AG08396 (cell line): ENCODE measurements around the gene TMIGD2.

Source experiments
- DNase-seq: peaks from one replicate; pipeline ENCODE4 v3.0.0; 2012; ENCODE audit warnings: low spot score, mixed read lengths

Gene TMIGD2

DNA sequence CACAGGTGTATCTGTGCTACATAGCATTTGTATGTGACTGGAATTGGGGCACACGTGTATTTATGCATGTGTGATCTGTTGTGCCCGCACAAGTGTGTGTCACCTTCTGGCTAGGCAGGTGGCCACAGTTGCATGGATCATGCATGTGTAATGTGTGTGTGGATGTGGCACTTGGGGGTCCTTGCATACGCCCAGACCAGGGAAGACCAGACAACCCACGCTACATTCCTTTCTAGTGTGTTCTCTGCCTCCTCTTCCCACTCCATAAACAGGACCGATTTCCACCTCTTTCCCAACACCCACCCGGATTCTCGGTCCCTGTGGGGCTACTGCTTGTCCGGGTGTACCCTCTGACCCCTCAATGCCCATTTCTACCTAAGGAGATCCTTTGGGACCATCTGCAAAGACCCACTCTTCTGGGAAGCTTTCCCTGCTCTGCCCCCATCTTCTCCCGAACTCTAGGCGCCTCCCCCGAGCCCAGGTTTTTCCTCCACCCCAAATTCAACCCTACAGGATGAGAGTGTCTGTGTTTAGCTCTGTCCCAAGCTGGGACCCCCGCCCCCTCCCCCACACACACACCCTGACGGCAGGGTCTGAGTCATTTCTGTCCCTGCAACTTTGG lies 24.1 kb upstream of the TMIGD2 start:
- DNase-seq, result no peak

DNA sequence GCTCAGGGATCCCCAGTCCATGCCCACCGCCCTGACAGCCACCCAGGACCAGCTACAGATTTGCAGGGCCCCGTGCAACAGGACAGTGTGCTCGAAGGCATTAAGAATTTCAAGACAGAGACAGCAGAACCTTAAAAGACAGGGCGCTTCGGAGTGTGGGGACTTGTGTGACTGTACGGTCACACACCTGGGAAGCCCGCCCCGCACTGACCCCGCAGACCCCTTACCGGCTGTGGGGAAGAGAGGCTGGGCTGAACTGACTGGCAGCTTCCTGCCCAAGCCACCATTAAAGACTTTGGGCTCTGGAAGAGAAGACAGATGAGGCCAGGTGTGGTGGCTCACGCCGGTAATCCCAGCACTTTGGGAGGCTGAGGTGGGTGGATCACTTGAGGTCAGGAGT lies 22.0 kb upstream of the TMIGD2 start:
- no peak for DNase-seq

- no peak for DNase-seq
Observed at GRCh38 chr19:4323692-4324091, 21.5 kb upstream of the TMIGD2 start.

DNA sequence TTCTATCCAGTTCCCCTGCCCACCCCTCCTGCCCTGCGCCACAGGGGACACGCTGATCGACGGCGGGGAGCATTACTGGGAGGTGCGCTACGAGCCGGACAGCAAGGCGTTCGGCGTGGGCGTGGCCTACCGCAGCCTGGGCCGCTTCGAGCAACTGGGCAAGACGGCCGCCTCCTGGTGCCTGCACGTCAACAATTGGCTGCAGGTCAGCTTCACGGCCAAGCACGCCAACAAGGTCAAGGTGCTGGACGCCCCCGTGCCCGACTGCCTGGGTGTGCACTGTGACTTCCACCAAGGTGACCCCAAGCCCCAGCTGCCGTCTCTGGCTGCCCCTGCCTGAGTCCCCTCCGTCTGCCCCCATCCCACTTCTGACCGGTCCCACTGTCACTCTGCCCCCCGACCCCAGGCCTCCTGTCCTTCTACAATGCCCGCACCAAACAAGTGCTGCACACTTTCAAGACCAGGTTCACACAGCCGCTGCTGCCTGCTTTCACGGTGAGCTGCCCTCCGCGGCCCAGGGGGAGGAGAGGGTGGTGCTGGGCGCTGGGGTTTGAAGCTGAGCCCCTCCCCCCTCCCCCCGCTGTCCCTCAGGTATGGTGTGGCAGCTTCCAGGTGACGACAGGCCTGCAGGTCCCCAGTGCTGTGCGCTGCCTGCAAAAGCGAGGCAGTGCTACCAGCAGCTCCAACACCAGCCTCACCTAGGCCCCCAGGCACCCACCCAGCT lies 20.9 kb upstream of the TMIGD2 start:
- DNase-seq, result no peak

GRCh38 chr19:4320419-4320818 lies 18.2 kb upstream of the TMIGD2 start:
- DNase-seq, result no peak

- no peak for DNase-seq
Observed at GRCh38 chr19:4319067-4319718, 17.0 kb upstream of the TMIGD2 start.

- peak; percentile 2 for DNase-seq
Observed at GRCh38 chr19:4318460-4318859, 16.3 kb upstream of the TMIGD2 start.

DNA sequence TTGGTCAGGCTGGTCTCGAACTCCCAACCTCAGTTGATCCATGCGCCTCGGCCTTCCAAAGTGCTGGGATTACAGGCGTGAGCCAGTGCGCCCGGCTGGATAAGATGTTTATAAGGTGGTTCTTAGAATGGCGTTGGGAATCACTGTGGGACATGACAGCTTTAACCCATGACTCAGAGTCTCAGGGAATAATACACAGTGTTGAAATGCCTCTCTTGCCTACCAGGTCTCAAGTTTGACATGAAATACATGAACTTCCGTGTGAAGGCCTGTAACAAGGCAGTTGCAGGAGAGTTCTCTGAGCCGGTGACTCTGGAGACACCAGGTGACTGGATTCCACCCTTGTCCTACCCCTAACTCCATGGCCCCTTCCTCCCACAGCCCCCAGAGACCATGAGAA lies 14.8 kb upstream of the TMIGD2 start:
- peak; percentile 10 for DNase-seq

GRCh38 chr19:4313847-4314490 lies 11.8 kb upstream of the TMIGD2 start:
- no peak for DNase-seq

DNA sequence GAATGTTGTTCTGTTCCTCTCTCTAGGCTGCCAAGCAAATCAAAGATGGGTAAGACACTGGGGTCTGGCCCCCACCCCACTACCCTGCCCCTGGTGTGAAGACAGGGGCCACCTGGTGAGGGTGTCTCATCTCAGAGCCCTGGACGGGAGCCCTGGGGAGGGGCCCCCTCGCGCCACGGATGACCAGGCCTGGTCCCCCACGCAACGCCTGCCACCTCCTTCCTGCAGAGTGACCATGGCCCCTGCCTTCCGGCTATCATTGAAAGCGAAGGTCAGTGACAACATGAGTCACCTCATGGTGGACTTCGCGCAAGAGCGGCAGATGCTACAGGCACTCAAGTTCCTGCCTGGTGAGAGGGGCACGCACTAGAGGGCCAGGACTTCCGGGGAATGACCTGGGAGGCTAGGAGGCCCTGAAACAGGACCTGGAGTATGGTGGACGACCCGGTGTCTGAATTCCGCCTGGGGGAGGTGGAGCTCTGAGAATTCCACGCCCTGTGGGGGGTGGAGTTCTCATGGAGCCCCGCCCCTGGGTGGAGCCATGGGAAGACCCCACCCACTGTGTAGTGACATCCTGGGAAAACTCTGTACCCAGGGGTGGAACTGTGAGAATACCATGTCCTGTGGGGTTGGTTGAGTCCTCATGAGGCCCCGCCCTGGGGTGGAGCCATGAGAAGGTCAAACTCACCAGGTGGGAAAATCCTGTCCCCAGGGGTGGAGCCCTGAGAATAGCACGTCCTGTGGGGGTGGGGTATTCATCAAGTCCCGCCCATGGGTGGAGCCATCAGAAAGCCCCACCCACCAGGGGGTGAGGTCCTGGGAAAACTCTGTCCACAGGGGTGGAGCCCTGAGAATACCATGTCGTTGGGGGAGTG lies 8.3 kb upstream of the TMIGD2 start:
- no peak for DNase-seq

GRCh38 chr19:4305659-4306058 lies 3.5 kb upstream of the TMIGD2 start:
- DNase-seq, result no peak

DNA sequence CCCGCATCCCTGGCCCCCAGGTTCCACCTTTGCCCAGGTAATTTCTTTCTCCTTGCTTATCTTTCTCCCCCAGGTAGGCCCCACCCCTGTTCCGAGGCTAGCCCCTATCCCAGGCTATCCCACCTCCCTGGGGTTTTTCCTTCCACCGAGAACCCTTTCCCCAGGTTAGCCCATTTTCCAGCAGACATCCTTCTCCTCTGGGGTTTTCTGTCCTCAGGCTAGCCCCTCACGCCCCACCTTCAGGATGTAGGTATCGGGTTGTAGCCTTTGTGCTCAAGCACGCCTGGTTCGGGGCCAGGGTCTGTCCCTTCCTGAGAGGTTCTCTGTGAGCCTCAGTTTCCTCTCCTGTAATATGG lies 3.0 kb upstream of the TMIGD2 start:
- no peak for DNase-seq

GRCh38 chr19:4304538-4305256 lies 2.5 kb upstream of the TMIGD2 start, which contains the start of gene FSD1:
Gene FSD1 (plus strand): TSS chr19:4304598. CDS start chr19:4304747, 149 bp downstream.
- DNase-seq, result peak; percentile 100

GRCh38 chr19:4303819-4304537 lies 1.8 kb upstream of the TMIGD2 start:
- DNase-seq, result no peak

- DNase-seq, result no peak
Observed at GRCh38 chr19:4301590-4302242, 473 bp downstream of the TMIGD2 start.

- DNase-seq, result no peak
Observed at GRCh38 chr19:4300589-4300988, 1.6 kb downstream of the TMIGD2 start.

- no peak for DNase-seq
Observed at GRCh38 chr19:4298810-4299550, 3.2 kb downstream of the TMIGD2 start.

DNA sequence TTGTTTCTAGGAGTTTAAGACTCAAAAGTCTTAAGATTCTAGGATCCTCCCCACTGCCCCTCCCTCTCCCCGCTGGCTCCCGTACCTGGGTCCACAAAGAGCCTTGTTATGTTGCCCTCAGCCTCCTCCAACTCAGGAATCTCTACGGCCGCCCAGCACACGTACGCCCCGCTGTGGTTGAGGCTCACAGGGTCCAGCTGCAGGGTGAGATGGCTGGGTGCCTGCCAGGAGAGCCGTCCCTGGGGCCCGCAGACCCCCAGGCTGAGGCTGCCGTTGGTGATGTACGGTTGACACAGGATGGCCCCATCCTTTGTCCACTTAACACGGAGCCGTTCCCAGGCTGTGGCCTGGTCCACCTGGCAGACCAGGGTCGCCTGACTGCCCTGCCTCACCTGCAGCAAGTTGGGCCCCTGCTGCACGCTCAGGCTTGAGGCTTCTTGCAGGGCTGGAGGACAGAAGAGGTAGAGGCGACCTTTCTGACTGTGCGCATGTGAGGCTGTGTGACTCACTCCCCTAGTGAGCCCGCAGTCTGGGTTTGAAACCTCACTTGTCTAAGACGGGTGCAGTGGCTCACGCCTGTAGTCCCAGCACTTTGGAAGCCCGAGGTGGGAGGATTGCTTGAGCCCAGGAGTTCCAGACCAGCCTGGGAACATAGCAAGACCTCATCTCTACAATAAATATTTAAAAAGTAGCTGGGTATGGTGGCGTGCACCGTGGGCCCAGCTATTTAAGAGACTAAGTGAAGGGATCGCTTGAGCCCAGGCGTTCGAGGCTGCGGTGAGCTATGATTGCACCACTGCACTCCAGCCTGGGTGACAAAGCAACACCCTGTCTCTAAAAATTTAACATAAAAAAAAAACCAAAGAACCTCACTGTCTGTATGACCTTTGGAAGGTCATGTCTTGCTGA lies 4.0 kb downstream of the TMIGD2 start:
- no peak for DNase-seq
